Suprapubic skin (tissue), 4 donors: ENCODE data around the gene FSIP1. TPM values are rescaled to one million over a fixed set of nuclear protein-coding genes. Genes with fewer than 3 reads are reported as not detected.

ENCODE experiments used
- DNase-seq, 2 donors: peaks; one replicate each; pipeline ENCODE4 v3.0.0-alpha.2; 2019; ENCODE audit warnings: low spot score in 2 of 2
- H3K27ac ChIP-seq: fragments of 200-600 bp; sonication (generic); one replicate; pipeline ENCODE4 v1.5.1; 2019
- H3K27me3 ChIP-seq: fragments of 200-600 bp; sonication (generic); one replicate; pipeline ENCODE4 v1.5.1; 2019
- H3K36me3 ChIP-seq: fragments of 200-600 bp; sonication (generic); one replicate; pipeline ENCODE4 v1.5.1; 2019
- H3K4me1 ChIP-seq: fragments of 200-600 bp; sonication (generic); one replicate; pipeline ENCODE4 v1.5.1; 2019
- H3K4me3 ChIP-seq: fragments of 200-600 bp; sonication (generic); one replicate; pipeline ENCODE4 v1.5.1; 2019; ENCODE audit warnings: mild to moderate bottlenecking
- H3K9me3 ChIP-seq: fragments of 200-600 bp; sonication (generic); one replicate; pipeline ENCODE4 v1.5.1; 2019
- EP300 ChIP-seq: sonication (generic); formaldehyde crosslinking; IDR thresholded peaks from one replicate; pipeline ENCODE4 v1.6.1; 2017; ENCODE audit warnings: antibody characterized with exemption
- POLR2A ChIP-seq, 2 donors: fragments of 450-650 bp; IDR thresholded peaks; one replicate each; pipeline ENCODE4 v1.6.1; 2017; ENCODE audit warnings: antibody characterized with exemption in 2 of 2, mild to moderate bottlenecking in 2 of 2, moderate library complexity in 2 of 2
- POLR2AphosphoS5 ChIP-seq, 3 donors: sonication (generic); formaldehyde crosslinking; IDR thresholded peaks; one replicate each; pipeline ENCODE4 v1.6.1; 2017; ENCODE audit warnings: antibody characterized with exemption in 3 of 3
- whole genome bisulfite sequencing: methylation state at CpG from one replicate; pipeline ENCODE4 v1.1.5; 2018; 5-methylcytosine and 5-hydroxymethylcytosine counted together
- total RNA-seq, 4 donors: library from RNA; depleted of rRNA; stranded (reverse); fragments of >200 nt; gene quantifications; one replicate each; pipeline ENCODE4 v1.1.0, GENCODE V29; 2016
- TF ChIP-seq, protein P1 (sequence below), 2 donors: fragments of 200-600 bp in 1 of 2; fragments of 450-650 bp in 1 of 2; sonication (generic) in 1 of 2; IDR thresholded peaks; one replicate each; pipeline ENCODE4 v1.5.1; 2016 to 2019; ENCODE audit warnings: antibody characterized with exemption in 2 of 2, mild to moderate bottlenecking in 1 of 2, moderate library complexity in 1 of 2

FSIP1 gene
- total RNA-seq, 4 donors from 2014 or later = 0.21 to 0.24 TPM; not detected in 2

DNA sequence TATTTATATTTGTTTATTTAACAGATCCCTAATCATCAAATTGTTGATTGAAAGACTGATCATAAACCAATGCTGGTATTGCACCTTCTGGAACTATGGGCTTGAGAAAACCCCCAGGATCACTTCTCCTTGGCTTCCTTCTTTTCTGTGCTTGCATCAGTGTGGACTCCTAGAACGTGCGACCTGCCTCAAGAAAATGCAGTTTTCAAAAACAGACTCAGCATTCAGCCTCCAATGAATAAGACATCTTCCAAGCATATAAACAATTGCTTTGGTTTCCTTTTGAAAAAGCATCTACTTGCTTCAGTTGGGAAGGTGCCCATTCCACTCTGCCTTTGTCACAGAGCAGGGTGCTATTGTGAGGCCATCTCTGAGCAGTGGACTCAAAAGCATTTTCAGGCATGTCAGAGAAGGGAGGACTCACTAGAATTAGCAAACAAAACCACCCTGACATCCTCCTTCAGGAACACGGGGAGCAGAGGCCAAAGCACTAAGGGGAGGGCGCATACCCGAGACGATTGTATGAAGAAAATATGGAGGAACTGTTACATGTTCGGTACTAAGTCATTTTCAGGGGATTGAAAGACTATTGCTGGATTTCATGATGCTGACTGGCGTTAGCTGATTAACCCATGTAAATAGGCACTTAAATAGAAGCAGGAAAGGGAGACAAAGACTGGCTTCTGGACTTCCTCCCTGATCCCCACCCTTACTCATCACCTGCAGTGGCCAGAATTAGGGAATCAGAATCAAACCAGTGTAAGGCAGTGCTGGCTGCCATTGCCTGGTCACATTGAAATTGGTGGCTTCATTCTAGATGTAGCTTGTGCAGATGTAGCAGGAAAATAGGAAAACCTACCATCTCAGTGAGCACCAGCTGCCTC is 187.1 kb downstream of the FSIP1 start:
- Histone ChIP-seq H3K36me3 (peaks cover 52% of the 10 kb centered on the region), H3K9me3 (no peaks in the 10 kb centered on the region)

DNA sequence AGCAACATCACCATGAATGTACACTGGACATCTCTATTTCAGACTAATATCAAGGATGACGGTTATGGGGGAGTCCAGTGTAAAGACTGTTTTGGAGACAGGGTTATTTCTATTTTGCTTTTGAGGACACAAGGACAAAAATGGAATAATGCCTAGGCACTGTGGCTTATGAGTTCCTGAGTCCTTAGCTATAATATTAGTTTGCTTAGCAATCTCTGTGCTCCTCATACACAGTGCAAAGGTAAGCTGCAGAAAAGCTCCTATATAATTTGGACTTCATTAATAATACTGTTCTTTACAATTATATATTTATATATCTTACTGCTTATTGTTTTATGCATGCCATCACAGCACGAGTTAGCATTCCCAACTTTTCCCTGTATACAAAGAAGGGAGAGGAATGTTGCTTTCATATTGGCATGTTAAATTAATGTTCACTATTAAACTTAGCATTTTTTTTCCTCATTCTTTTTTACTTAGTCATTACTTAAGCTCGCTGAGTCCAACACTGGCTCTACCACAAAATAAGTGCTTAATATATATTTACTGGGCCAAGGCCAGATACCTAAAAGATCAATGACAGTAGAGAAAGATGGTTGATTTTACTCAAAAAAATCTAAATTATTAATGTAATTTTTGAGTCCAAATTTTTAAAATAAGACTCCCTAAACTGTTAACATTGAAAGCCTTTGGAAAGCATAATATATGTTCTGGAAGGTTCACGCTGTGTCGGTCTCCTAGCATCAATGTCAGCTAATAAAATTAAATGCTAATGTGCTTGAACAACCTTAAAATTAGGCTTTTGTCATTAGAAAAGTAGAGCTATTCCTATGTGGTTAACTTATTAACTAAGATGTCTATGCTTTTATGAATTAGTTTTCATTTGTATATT is 187.9 kb downstream of the FSIP1 start:
- H3K27me3 ChIP-seq = no peaks in the 10 kb centered on the region
- no peaks in the 10 kb centered on the region for H3K9me3 ChIP-seq
- DNase-seq = no peak
- no peak overlapping the region for H3K27ac ChIP-seq
- WGBS = 75% methylated on average over 5 of the region's 5 CpGs
- TF ChIP-seq, protein P1, sequence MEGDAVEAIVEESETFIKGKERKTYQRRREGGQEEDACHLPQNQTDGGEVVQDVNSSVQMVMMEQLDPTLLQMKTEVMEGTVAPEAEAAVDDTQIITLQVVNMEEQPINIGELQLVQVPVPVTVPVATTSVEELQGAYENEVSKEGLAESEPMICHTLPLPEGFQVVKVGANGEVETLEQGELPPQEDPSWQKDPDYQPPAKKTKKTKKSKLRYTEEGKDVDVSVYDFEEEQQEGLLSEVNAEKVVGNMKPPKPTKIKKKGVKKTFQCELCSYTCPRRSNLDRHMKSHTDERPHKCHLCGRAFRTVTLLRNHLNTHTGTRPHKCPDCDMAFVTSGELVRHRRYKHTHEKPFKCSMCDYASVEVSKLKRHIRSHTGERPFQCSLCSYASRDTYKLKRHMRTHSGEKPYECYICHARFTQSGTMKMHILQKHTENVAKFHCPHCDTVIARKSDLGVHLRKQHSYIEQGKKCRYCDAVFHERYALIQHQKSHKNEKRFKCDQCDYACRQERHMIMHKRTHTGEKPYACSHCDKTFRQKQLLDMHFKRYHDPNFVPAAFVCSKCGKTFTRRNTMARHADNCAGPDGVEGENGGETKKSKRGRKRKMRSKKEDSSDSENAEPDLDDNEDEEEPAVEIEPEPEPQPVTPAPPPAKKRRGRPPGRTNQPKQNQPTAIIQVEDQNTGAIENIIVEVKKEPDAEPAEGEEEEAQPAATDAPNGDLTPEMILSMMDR (IDR thresholded peaks at IDR 0.05) = no peak
- TF ChIP-seq POLR2A (IDR thresholded peaks at IDR 0.05) = no peak
- TF ChIP-seq EP300 = no peak
- TF ChIP-seq POLR2AphosphoS5 (IDR thresholded peaks at IDR 0.05) = no peak
- no peaks in the 10 kb centered on the region for H3K4me1 ChIP-seq
- no peak overlapping the region for H3K4me3 ChIP-seq
- peaks cover 60% of the 10 kb centered on the region for H3K36me3 ChIP-seq

More for the DNA sequence above, 187.1 kb downstream of the FSIP1 start:
- Histone ChIP-seq H3K4me3 (no peak overlapping the region), H3K4me1 (no peaks in the 10 kb centered on the region), H3K27ac (no peak overlapping the region), H3K27me3 (no peaks in the 10 kb centered on the region)
- no peak for TF ChIP-seq POLR2A (IDR thresholded peaks at IDR 0.05)
- no peak for TF ChIP-seq POLR2AphosphoS5 (IDR thresholded peaks at IDR 0.05)
- TF ChIP-seq, protein P1 (IDR thresholded peaks at IDR 0.05) = no peak
- no peak for TF ChIP-seq EP300
- no peak for DNase-seq
- 83% methylated on average over 8 of the region's 8 CpGs for WGBS

DNA sequence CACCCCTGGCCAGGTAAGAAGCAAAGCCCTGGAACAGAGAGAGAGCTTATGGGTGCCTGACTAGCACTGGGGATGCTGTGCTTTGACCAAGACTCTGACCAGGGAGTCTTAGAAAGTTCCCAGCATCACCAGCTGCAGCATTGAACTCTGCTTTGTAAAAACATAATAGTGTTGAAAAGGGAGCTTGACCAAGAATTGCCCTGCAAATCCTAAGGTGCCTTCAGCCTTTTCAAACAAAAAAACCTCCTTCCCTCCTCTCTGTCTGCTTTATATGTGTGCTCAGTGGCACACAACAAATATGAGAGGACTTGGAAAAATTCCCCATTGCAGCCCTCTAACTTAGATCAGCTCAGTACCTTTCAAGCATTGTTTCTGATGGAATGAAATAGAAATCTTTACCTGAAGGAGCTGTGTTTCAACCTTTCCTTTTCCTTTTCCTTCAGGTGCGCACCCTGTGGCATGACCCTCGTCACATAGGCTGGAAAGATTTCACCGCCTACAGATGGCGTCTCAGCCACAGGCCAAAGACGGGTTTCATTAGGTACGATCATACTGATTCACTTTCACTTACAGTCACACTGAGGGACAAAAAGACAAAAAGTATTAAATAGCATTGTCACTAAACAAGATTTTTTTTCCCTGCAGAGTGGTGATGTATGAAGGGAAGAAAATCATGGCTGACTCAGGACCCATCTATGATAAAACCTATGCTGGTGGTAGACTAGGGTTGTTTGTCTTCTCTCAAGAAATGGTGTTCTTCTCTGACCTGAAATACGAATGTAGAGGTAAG is 188.8 kb downstream of the FSIP1 start:
- no peaks in the 10 kb centered on the region for H3K9me3 ChIP-seq
- H3K4me1 ChIP-seq = no peaks in the 10 kb centered on the region
- no peak overlapping the region for H3K4me3 ChIP-seq
- no peak overlapping the region for H3K27ac ChIP-seq
- 80% methylated on average over 7 of the region's 7 CpGs for WGBS
- peaks cover 69% of the 10 kb centered on the region for H3K36me3 ChIP-seq
- H3K27me3 ChIP-seq = no peaks in the 10 kb centered on the region
- no peak for TF ChIP-seq EP300
- no peak for TF ChIP-seq POLR2A (IDR thresholded peaks at IDR 0.05)
- no peak for TF ChIP-seq POLR2AphosphoS5 (IDR thresholded peaks at IDR 0.05)
- TF ChIP-seq, protein P1 (IDR thresholded peaks at IDR 0.05) = no peak
- no peak for DNase-seq

DNA sequence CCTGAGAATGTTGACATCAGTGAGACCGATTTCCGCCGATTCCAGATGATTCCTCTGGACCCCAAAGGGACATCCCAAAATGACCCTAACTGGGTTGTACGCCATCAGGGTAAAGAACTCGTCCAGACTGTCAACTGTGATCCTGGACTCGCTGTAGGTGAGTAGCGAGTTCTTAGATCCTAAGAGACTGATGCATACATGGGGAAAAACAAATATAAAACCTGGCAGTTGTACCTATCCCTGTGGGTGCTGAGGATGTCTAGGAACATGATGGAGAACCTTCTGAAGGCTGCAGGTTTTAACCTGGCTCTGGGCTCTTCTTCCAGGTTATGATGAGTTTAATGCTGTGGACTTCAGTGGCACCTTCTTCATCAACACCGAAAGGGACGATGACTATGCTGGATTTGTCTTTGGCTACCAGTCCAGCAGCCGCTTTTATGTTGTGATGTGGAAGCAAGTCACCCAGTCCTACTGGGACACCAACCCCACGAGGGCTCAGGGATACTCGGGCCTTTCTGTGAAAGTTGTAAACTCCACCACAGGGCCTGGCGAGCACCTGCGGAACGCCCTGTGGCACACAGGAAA is 189.5 kb downstream of the FSIP1 start:
- no peak overlapping the region for H3K4me3 ChIP-seq
- no peak overlapping the region for H3K27ac ChIP-seq
- no peaks in the 10 kb centered on the region for H3K9me3 ChIP-seq
- H3K27me3 ChIP-seq = no peaks in the 10 kb centered on the region
- H3K4me1 ChIP-seq = no peaks in the 10 kb centered on the region
- TF ChIP-seq POLR2AphosphoS5 (IDR thresholded peaks at IDR 0.05) (no peak), POLR2A (IDR thresholded peaks at IDR 0.05) (no peak), EP300 (no peak)
- TF ChIP-seq, protein P1 (IDR thresholded peaks at IDR 0.05) = no peak
- H3K36me3 ChIP-seq = peaks cover 76% of the 10 kb centered on the region
- DNase-seq = no peak
- 94% methylated on average over 14 of the region's 15 CpGs for WGBS
